Inflammatory macrophage treated with lipopolysaccharide for 4 hours (primary cell): Measurements from ENCODE around the gene CELF2.

Source experiments
- DNase-seq: peaks from one replicate; pipeline ENCODE4 v3.0.0-alpha.2; 2020

Gene CELF2

GRCh38 chr10:11367505-11367904, 349.8 kb downstream of the CELF2 start:
- DNase-seq: no peak

- DNase-seq: no peak
Observed at GRCh38 chr10:11373717-11374171, 356.1 kb downstream of the CELF2 start.

GRCh38 chr10:11377267-11377666, 359.6 kb downstream of the CELF2 start:
- no peak for DNase-seq

- no peak for DNase-seq
Observed at GRCh38 chr10:11378835-11379234, 361.2 kb downstream of the CELF2 start.

- DNase-seq: no peak
Observed at GRCh38 chr10:11379771-11380170, 362.1 kb downstream of the CELF2 start.

GRCh38 chr10:11381023-11381422, 363.4 kb downstream of the CELF2 start:
- DNase-seq: no peak

- no peak for DNase-seq
Observed at GRCh38 chr10:11381511-11381910, 363.8 kb downstream of the CELF2 start.

GRCh38 chr10:11382187-11382586, 364.5 kb downstream of the CELF2 start:
- DNase-seq: no peak

- no peak for DNase-seq
Observed at GRCh38 chr10:11386044-11386443, 368.4 kb downstream of the CELF2 start.
